Measurements from ENCODE around the gene VWF. TPM values are rescaled to one million over a fixed set of nuclear protein-coding genes. Genes with fewer than 3 reads are reported as not detected.

Gene VWF
- total RNA-seq, 4 donors from 2014 or later, result 34.3 to 107 (median 50.3) TPM

DNA sequence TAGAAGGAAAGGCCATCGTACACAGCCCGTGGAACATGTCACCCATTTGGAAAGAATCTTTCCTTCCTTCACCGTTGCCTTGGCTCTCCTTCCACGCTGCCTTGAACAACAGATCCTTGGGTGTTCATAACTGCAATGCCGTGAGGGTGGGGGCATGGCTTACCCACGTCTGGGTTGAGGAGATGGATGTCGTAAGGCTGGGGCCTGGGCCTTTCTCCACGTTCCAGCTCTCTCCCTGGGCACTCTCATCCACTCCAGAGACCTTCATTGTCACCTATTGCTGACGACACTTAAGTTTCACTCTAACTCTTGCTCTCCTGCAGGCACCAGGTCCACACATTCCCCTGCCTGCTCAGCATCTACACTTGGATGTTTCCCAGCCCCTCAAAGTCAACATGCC lies 198.8 kb downstream of the VWF start:
- WGBS, 2 donors, result 85 to 87% methylated on average over 9 of the region's 9 CpGs
- H3K4me3 ChIP-seq (ENCODE audit: low read depth, poor library complexity, severe bottlenecking), result no peak overlapping the region
- TF ChIP-seq POLR2A (IDR thresholded peaks at IDR 0.05) (no peak), CTCF (IDR thresholded peaks at IDR 0.05) (no peak)
- intact Hi-C loops (cut with DNase I; ENCODE audit: low total_unique reads), result no loop called here
- DNase-seq (ENCODE audit: low spot score in 2 of 2), result no peak

DNA sequence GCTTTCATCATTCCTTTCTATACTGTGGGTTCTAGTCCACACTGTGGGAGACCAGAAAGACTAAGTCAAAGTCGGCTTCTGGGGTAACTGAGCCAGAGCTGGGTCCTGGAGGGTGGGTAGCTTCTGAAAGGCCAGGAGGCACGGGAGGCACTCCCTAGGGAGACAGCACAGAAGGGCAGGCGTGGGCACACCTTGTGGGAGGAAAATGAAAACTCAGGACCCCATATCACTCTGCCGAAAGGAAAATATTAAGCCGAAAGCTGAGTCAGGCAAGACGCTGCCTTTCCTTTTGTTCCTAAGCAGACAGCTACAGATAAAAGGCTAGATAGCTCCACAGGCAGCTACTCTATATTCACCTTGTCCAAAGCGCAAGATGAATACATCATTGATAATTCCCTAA lies 200.1 kb downstream of the VWF start:
- WGBS, 2 donors, result 67 to 74% methylated on average over 7 of the region's 7 CpGs

GRCh38 chr12:5923751-5924150 lies 200.7 kb downstream of the VWF start:
- TF ChIP-seq CTCF (IDR thresholded peaks at IDR 0.05), result no peak
- no peak for TF ChIP-seq POLR2A (IDR thresholded peaks at IDR 0.05)
- no peak for DNase-seq (ENCODE audit: low spot score in 2 of 2)
- 70 to 73% methylated on average over 5 of the region's 5 CpGs for WGBS, 2 donors
- intact Hi-C loops (cut with DNase I; ENCODE audit: low total_unique reads), result no loop called here
- H3K4me3 ChIP-seq (ENCODE audit: low read depth, poor library complexity, severe bottlenecking), result no peak overlapping the region

More for the DNA sequence above, 200.1 kb downstream of the VWF start:
- no peak for TF ChIP-seq POLR2A (IDR thresholded peaks at IDR 0.05)
- TF ChIP-seq CTCF (IDR thresholded peaks at IDR 0.05), result no peak
- DNase-seq (ENCODE audit: low spot score in 2 of 2), result no peak
- intact Hi-C loops (cut with DNase I; ENCODE audit: low total_unique reads), result no loop called here
- H3K4me3 ChIP-seq (ENCODE audit: low read depth, poor library complexity, severe bottlenecking), result no peak overlapping the region

DNA sequence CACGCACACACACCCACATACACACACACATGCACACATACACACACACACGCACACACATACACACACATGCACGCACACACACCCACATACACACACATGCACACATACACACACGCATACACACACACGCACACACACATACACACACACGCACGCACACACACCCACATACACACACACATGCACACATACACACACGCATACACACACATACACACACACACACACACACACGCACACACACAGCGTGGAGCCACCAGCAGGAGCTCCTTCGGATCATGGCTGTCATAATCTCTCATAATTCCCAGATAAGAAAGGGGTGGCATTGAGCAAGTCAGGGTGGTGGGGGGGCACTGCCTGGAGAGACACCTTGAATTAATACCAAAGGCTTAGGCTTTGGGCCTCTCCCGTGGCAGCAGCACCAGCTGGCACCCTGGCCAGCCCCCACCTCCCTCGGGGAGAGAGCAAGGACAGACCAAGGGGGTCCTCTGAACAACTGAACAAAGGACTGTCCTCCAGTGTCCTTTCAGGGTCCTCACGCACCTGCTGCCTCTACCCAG lies 201.3 kb downstream of the VWF start:
- WGBS, 2 donors, result 64 to 71% methylated on average over 11 to 14 of the region's 14 CpGs
- no peak overlapping the region for H3K4me3 ChIP-seq (ENCODE audit: low read depth, poor library complexity, severe bottlenecking)
- intact Hi-C loops (cut with DNase I; ENCODE audit: low total_unique reads), result no loop called here
- TF ChIP-seq CTCF (IDR thresholded peaks at IDR 0.05) (no peak), POLR2A (IDR thresholded peaks at IDR 0.05) (no peak)
- DNase-seq (ENCODE audit: low spot score in 2 of 2), result no peak

DNA sequence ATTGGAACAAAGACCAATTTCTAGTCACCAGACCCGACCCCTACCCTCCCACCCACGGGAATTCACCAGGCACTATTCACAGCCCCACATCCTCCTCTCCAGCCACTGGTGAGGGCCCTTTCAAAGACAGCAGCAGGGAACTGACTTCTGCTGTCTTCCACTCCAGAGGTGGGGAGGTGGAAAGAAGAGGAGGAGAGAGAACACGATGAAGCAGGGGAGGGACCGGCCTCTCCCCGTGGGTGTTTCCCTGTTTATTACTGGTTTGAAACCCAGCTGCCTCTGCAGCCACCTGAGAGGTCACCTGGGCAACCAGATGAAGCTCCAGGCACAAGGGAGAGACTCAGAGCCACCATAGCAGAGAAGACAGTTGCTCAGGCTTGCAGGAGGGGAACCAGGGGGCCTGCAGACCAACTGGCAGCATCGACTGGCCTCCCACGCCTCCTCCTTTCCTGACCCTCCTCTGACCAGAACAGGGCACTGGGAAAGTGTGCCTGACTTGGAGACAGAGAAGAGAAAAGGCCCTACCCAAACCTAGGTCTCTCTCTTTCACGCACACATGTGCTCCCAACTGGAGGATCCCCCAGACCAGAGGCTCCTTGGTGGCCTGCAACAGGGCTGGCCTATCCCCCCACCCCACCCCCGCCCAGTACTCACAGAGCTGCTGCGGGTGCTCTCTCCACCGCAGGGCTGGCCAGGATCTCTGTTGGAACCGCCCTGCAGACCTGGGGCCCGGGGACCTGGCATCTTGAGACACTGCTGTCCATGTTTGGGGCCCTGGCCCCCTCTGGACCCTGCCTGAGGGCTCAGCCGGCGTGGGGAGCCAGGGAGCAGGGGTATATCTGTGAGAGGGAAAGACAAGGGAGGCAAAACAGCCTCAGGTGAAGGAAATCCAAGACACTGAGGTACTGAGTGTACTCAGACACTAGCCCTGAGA lies 202.2 kb downstream of the VWF start:
- no peak for DNase-seq (ENCODE audit: low spot score in 2 of 2)
- TF ChIP-seq POLR2A (IDR thresholded peaks at IDR 0.05) (no peak), CTCF (IDR thresholded peaks at IDR 0.05) (no peak)
- intact Hi-C loops (cut with DNase I; ENCODE audit: low total_unique reads), result no loop called here
- H3K4me3 ChIP-seq (ENCODE audit: low read depth, poor library complexity, severe bottlenecking), result no peak overlapping the region
- WGBS, 2 donors, result 68 to 73% methylated on average over 12 to 15 of the region's 15 CpGs
